Measurements from ENCODE around the gene XK.
"Not testable (repeated sequence)": the region's sequence is repeated elsewhere in the genome, so short reads cannot be mapped to it uniquely, and the experiment has no call there.

The XK gene

DNA sequence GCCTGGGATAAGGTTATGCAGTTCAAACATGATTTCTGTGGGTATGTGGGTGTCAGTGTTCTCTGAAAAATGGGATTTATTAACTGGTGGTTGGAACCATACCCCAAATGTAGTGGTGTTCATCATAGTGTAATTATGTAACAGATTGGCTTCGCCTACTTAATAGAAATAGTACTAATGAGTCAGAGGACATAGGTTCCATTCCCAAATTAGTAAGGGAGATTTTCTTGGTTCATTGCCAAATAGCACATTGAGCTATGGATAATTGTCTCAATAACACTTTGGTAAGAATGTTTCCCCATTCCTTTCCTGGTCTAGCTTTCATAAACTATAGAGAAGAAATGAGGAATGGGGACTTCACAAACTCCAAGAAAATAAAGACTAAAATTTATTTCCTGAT, 73.8 kb downstream of the XK start:
- DNase-seq = no peak

DNA sequence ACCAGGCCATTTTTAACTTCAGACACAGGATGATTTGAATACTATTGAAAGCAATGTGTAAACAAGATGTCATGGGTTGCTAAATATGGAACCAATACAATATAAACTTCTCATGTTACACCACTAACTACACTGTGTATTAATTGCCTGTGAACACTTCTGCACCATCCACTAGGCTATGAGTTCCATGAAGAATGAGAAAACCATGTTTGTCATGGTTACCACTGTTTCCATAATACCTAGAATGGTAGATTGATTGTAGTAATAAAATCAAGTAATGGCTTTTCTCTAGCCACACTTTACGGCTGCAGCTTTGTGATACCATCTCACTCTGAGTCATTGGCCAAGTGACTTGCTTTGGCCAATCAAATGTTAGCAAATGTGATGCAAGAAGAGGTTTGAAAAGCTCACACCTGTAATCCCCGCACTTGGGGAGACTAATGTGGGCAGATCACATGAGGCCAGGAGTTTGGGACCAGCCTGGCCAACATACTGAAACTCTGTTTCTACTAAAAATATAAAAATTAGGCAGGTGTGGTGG, 74.4 kb downstream of the XK start:
- no peak for DNase-seq

DNA sequence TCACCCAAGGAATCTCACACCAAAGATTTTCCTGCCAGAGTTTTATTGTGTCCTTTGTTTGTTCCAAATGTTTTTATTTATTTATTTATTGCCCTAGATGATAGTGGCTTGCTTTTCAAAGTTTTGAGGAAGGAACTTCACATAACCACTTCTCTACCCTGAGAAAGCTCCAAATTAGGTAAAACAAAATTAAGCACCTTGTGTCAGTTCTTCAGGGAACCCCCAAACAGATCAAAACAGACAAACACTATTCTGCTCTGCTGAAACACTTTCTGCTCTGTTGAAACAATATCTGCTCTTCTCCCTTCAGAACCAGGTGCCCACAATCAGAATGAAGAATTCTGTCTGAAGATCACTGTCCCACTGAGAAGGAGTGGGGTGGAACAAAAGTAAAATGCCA, 77.8 kb downstream of the XK start:
- DNase-seq = no peak

DNA sequence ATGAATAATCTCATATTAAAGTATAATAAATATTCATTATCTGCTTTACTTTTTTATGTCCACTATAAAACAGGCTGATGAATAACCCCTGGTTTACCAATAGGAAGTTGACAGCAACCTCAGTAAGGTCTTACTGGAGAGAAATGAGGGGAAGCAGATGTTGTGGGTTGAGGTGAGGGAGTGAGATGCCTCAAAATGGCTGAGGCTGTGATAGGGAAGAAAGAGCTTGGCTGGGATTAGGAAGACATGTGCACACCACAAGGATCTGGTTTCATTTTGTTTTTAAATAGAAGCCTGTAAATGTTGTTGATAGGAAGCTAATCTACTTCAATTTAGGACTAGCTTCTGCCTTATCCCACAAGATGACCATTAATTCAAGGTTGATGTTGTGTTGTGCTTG, 79.9 kb downstream of the XK start:
- no peak for DNase-seq

DNA sequence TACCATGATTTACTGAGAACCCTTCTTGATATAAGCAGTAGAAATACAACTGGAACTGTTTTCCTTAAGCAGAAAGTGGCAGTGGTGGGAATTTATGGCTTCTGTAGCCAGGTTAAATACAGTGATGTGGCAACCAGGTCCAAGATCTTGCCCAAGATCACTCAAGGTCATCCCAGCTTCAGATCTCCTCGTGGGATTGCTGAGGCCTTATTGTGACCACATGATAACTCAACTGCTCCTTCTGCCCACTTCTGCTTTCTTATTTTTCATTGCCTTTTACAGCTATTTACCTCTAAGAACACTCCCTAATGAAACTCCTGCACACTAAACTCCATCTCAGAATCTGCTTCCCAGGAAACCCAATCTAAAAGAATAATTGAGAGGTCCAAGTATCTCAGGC, 81.8 kb downstream of the XK start:
- DNase-seq = no peak

DNA sequence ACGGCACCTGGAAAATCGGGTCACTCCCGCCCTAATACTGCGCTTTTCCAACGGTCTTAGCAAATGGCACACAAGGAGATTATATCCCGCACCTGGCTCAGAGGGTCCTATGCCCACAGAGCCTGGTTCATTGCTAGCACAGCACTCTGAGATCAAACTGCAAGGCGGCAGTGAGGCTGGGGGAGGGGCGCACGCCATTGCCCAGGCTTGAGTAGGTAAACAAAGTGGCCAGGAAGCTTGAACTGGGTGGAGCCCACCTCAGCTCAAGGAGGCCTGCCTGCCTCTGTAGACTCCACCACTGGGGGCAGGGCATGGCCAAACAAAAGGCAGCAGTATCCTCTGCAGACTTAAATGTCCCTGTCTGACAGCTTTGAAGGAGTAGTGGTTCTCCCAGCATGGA, 83.3 kb downstream of the XK start:
- DNase-seq = not testable (repeated sequence)

DNA sequence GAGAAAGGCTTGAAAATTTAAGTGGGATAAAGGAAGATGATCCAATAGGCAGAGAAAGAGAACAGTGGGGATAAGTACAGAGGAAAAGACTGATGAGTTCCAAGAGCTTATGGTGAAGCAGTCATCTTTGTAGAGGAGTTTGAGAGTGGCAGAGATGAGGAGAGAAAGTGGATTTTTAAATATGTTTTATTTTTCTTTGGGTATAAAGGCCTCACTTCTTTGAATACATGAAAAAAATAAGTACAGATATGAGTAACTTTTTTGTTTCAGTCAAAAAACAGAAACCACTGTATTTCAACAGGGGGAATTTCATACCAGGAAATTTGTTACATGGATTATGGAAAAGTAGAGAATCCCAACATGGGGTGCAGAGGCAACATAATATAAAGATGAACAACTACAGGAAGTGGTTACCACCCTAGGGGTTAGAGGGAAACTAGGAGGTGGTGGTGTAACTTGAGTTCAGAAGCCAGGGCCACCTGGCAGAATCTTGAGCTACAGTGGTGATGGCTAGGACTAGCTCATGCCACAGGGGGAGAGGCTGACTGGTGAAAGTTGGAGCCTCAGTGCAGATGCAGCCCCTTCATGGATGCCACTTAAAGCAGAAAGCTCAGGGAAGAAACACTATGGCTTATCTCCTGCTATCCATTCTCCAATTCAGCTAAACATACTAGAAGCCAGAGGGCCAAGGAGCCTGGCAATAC, 90.8 kb downstream of the XK start:
- DNase-seq = no peak

DNA sequence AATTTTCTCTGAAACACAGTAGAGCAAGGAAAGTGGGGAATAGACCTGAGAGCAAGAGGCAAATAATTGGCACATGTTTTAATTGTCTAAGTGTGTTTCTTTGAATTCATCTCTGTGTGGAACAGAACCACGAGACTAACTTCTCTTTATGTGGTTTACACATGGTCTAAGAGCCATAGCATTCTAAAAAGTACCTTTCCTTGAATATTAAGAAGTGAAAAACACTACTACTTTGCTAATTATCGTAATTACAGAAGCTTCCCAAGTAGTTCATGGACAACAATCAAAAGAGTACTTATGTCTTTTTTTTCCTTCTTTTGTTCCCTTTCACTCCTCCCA, 91.4 kb downstream of the XK start:
- no peak for DNase-seq

DNA sequence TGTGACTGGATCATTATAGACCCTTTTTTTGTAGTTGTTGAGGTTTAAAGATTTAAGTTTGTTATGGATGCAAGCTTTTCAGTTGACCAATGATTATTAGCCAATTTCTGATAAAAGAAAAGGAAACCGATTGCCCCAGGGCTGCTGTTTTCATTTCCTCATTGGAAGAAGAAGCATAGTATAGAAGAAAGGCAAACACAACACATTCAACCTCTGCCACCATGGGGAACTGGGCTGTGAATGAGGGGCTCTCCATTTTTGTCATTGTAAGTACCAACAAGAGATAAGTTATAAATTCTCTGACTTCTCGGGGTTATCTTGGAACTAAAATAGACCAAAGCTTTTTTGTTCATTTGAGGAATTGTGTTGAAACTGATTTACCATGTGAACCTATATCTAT, 94.3 kb downstream of the XK start, which contains the start of gene CYBB:
Gene CYBB, plus strand, starts transcription at position 203 of the 400 bp plus-strand sequence. Its CDS starts 19 bp downstream, at position 222.
- DNase-seq = no peak

DNA sequence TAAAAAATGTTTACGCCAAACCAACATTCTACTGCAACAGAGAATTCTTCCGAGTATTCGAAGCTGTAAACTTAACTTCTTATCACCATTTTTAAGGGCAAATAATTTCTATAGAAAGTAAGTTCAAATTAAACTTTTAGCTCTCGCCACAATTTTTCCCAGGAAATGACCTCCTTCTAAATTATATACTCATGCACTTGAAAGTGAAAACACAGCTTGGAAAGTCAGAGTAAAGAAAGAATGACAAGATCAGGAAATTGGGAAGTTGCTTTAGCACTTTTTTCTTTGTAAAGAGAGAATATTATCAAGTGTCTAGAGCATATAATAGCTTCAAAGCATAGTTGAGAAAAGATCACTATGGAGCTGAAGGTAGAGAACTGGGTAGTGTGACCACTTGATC, 95.5 kb downstream of the XK start:
- no peak for DNase-seq

Data from HCEC 1CT (cell line).